Effector memory CD4-positive, alpha-beta T cell (primary cell): Measurements from ENCODE around the gene UGT2B7.

Experiments
- DNase-seq, 3 donors: peaks; one replicate each; pipeline ENCODE4 v3.0.0-alpha.2; 2020
- H3K27ac ChIP-seq: 2 replicates; pipeline ENCODE4 v1.7.0; 2013; ENCODE audit warnings: mild to moderate bottlenecking, low read length, moderate library complexity; ENCODE audit not compliant: insufficient read depth, poor library complexity, severe bottlenecking
- H3K27me3 ChIP-seq: replicated peaks from 2 replicates; pipeline ENCODE4 v1.7.0; 2013; ENCODE audit warnings: mild to moderate bottlenecking, low read length; ENCODE audit not compliant: insufficient read depth, control insufficient read depth, poor library complexity, severe bottlenecking
- H3K36me3 ChIP-seq: 2 replicates; pipeline ENCODE4 v1.7.0; 2013; ENCODE audit warnings: mild to moderate bottlenecking, low read length, moderate library complexity; ENCODE audit not compliant: control insufficient read depth, insufficient read depth
- H3K4me1 ChIP-seq: 2 replicates; pipeline ENCODE4 v1.7.0; 2013; ENCODE audit warnings: low read length, mild to moderate bottlenecking; ENCODE audit not compliant: control insufficient read depth, insufficient read depth, poor library complexity, severe bottlenecking
- H3K4me3 ChIP-seq: 2 replicates; pipeline ENCODE4 v1.7.0; 2013; ENCODE audit warnings: low read length, low read depth, mild to moderate bottlenecking; ENCODE audit not compliant: insufficient read depth, poor library complexity, severe bottlenecking
- H3K9me3 ChIP-seq: 2 replicates; pipeline ENCODE4 v1.7.0; 2013; ENCODE audit warnings: mild to moderate bottlenecking, low read length, moderate library complexity; ENCODE audit not compliant: control insufficient read depth

Gene UGT2B7

DNA sequence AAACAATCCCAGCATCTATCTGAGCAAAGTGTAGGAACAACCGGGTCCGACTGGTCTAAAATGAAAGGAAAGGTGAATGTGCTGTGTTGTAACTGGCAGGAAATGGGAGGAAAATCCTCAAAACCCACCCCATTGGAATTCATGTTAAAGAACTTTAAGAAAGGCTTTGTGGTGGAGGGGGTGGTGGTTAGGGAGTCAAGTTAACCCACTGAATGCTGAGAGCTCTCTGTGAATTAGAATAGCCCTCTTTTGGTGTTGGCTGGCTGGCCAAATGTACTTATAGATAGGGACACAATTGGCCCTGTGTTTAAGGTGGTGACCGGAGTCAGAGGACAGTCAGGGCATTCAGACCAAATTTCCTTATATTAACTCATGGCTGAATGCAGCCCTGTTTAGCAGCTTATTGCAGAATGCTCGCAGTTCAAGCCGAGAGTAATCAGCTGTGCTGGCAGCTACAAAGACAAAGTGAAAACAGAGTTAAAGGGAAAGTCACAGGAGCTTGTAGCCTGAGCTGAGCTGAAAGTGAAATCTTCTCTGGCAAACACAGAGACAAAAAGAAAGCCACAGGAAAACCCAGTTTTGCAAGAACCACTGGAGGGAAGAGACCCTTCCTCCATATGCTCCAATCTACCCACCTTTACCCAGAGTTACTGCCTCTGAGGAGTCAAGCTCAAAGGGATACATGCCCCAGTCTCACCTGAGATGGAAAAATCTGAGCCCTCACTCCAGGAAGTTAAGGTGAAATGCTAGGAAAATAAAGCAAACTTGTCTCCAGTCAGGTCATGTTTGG lies 38.5 kb upstream of the UGT2B7 start:
- Histone ChIP-seq H3K27me3 (no peaks in the 10 kb centered on the region), H3K4me1 (no peaks in the 10 kb centered on the region), H3K4me3 (no peak overlapping the region), H3K9me3 (no peaks in the 10 kb centered on the region), H3K36me3 (no peaks in the 10 kb centered on the region), H3K27ac (no peak overlapping the region)
- no peak for DNase-seq

DNA sequence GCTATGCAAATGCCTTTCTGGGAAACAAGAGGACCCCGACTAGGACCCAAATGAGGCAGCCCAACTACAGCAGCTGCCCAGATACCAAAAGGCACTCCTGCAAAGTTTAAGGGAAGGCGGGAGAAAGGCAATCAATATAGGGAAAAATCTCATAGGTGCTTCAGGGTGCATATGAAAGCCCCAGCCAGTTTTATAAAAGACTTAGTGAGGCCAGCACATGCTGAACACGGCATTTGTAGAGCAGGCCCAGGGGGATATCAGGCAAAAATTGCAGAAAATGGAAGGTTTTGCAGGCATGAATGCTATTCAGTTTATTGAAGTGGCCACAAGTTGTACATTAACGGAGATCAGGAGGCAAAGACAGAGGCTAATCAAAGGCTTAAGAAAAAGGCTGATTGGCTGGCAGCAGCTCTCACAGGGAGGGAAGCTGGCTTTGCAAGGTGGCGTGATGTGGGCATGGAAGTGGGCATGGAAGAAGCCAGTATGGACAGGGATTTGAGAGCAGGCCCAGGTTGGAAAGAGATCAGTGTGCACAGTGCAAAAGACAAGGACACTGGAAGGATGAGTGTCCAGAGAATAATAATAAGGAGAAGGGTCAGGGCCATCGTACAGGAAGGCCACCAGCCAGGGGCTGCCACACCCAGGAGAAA lies 37.7 kb upstream of the UGT2B7 start:
- no peaks in the 10 kb centered on the region for H3K27me3 ChIP-seq
- no peak for DNase-seq
- H3K36me3 ChIP-seq, result no peaks in the 10 kb centered on the region
- H3K27ac ChIP-seq, result no peak overlapping the region
- no peaks in the 10 kb centered on the region for H3K4me1 ChIP-seq
- H3K4me3 ChIP-seq, result no peak overlapping the region
- no peaks in the 10 kb centered on the region for H3K9me3 ChIP-seq

DNA sequence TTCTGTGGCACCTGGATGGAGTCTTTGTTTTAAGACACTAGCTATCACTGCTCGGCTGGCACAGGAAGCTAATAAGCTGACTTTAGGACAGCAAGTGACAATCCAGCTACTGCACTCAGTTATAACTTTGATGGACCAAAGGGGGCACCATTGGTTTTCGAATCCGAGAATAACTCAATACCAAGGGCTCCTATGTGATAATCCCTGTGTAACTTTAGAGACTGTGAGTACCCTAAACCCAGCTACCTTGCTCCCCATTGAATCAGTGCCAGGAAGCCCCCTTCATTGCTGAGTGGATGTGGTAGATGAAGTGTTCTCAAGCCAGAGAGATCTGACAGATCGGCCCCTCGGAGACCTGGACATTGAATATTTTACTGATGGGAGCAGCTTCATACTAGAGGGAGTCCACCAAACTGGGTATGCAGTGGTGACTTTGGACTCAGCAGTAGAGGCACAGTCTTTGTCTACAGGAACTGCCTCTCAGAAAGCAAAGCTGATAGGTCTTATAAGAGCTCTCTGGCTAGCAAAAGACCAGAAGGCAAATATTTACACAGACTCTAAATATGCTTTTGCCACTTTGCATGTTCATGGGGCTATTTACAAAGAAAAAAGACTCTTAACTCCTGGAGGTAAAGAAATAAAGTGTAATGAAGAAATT lies 35.5 kb upstream of the UGT2B7 start:
- Histone ChIP-seq H3K9me3 (no peaks in the 10 kb centered on the region), H3K4me1 (no peaks in the 10 kb centered on the region), H3K4me3 (no peak overlapping the region), H3K27me3 (no peaks in the 10 kb centered on the region), H3K27ac (no peak overlapping the region), H3K36me3 (no peaks in the 10 kb centered on the region)
- DNase-seq, result no peak

DNA sequence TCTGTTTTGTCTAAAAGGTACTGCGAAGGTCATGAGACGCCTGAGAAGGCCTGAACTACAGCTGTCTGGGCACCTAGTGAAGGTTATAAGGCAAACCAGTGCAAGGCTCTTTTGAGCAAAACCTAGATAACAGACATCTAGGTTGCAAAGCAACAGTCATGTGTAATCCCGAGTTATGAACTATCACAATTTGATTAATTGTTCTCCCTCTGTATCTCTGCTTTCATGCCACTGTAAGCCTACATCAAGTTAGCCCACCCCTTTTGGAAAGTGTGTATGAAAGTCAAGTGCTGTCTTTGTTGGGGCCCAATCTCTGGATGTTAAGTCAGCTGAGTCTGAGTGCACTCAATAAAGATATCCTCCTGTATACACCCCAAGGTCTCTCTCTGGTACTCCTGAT lies 31.9 kb upstream of the UGT2B7 start:
- Histone ChIP-seq H3K27me3 (no peaks in the 10 kb centered on the region), H3K9me3 (no peaks in the 10 kb centered on the region), H3K4me3 (no peak overlapping the region), H3K4me1 (no peaks in the 10 kb centered on the region), H3K27ac (no peak overlapping the region), H3K36me3 (no peaks in the 10 kb centered on the region)
- no peak for DNase-seq

DNA sequence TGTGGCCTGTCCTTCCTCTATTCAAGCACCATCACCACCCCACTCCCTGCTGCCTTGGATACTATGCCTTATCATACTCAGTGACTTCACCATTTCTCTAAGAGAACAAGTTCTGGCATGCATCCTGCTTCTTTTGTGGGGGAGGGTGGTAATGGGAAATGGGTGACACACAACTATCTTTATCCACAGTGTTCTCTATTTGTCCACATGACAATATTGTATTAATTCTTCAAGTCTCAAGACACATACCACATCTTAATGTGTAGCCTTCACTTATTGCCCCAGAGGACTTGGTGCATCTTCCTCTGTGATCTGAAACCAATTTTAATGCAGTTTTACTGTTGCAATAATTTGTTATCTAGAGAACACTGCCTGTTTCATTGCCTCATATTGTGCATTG lies 29.3 kb upstream of the UGT2B7 start:
- H3K9me3 ChIP-seq, result no peaks in the 10 kb centered on the region
- H3K4me3 ChIP-seq, result no peak overlapping the region
- H3K4me1 ChIP-seq, result no peaks in the 10 kb centered on the region
- no peaks in the 10 kb centered on the region for H3K36me3 ChIP-seq
- no peak overlapping the region for H3K27ac ChIP-seq
- no peaks in the 10 kb centered on the region for H3K27me3 ChIP-seq
- no peak for DNase-seq

DNA sequence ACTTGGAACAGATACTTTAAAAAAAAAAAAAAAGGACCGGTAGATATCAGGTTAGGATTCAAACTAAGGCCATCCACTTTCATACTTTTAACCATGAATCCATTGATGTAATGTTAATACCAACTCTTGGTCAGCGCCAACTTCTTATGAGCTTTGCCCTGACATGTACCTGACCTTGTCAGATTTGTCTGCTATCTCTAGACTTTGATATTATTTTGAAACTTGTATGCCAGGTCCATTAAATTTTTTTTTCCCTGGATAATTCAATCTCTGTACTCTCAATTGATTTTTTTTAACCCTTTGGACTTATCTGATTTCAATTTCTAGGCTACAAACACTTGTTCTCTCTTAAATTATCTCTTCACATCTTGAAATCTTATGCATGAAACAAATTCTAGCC lies 27.2 kb upstream of the UGT2B7 start:
- H3K4me1 ChIP-seq, result no peaks in the 10 kb centered on the region
- no peak overlapping the region for H3K4me3 ChIP-seq
- no peaks in the 10 kb centered on the region for H3K27me3 ChIP-seq
- no peaks in the 10 kb centered on the region for H3K36me3 ChIP-seq
- no peak for DNase-seq
- H3K27ac ChIP-seq, result no peak overlapping the region
- H3K9me3 ChIP-seq, result no peaks in the 10 kb centered on the region

DNA sequence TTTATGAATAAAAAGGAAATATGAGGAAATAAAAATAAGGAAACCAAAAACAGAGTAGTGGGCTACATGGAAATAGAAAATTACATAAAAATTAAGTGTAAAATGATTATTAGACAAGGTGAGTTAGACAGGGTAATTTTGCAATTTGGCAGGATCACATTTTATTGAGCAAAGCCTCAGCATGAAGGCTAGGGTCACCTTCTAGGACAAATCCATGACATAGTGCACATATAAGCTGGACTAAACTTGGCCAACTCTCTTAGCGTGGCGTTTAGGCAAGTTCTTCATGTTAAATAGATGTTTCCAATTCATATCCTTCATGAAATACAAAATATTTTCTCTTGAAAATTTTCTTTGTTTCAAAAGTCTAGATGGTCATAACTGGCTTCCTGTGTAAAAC lies 25.7 kb upstream of the UGT2B7 start:
- Histone ChIP-seq H3K27ac (no peak overlapping the region), H3K9me3 (no peaks in the 10 kb centered on the region), H3K36me3 (no peaks in the 10 kb centered on the region), H3K4me1 (no peaks in the 10 kb centered on the region), H3K27me3 (no peaks in the 10 kb centered on the region), H3K4me3 (no peak overlapping the region)
- no peak for DNase-seq

DNA sequence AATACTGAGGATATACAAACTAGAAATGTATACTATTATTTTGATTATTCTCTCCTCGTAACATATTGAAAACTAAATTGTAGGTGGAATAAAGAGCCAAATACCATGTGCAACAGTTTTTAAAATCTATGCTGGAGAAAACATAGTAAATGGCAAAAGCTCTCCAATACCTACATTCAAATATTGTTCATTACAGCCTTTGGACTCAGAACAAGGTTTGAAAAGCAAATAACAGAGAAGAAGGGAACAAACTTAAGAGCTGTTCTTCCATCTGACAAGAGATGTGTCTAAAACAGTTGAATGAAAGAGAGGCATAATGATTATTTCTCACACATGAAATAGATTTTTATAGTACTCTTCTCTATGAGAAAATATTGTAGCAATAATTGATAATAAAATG lies 25.0 kb upstream of the UGT2B7 start:
- Histone ChIP-seq H3K27ac (no peak overlapping the region), H3K36me3 (no peaks in the 10 kb centered on the region), H3K9me3 (no peaks in the 10 kb centered on the region), H3K4me3 (no peak overlapping the region), H3K4me1 (no peaks in the 10 kb centered on the region), H3K27me3 (no peaks in the 10 kb centered on the region)
- no peak for DNase-seq

DNA sequence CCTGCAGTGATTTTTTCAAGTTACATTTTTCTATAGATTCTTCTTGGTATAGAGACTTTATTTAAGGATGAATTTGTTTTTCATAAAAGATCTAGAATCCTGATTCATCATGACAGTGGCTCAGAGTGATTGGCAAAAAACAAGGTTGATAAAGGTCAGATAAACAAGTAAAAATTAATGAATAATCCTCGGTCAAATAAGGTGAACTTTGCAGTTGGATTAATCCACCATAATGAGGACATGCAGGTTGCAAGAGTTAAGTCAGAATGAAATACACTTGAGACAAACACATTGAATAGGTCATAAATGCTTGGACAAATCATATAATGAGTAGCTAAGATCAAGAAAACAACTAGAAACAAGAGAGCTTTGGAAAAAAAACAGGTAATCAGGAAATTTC lies 22.9 kb upstream of the UGT2B7 start:
- Histone ChIP-seq H3K36me3 (no peaks in the 10 kb centered on the region), H3K27ac (no peak overlapping the region), H3K27me3 (no peaks in the 10 kb centered on the region), H3K4me1 (no peaks in the 10 kb centered on the region), H3K4me3 (no peak overlapping the region), H3K9me3 (no peaks in the 10 kb centered on the region)
- no peak for DNase-seq
